GM23338 (cell line): Measurements from ENCODE around the gene THADA. TPM values are rescaled to one million over a fixed set of nuclear protein-coding genes. Genes with fewer than 3 reads are reported as not detected.

Experiments used
- ATAC-seq: fragments of 200-7000 bp; cut with Tn5 transposase; 3 replicates; pipeline ENCODE4 v1.9.1; 2020
- DNase-seq: peaks from one replicate; pipeline ENCODE4 v3.0.0-alpha.2; 2015; ENCODE audit warnings: low spot score
- H2AFZ ChIP-seq: fragments of 200-600 bp; sonication (generic); 2 replicates; pipeline ENCODE4 v1.8.0; 2016; ENCODE audit warnings: antibody characterized with exemption, mild to moderate bottlenecking, moderate library complexity
- H3F3A ChIP-seq: fragments of 200-600 bp; sonication (generic); replicated peaks from 2 replicates; pipeline ENCODE4 v1.8.0; 2017; ENCODE audit warnings: antibody characterized with exemption, mixed run types, low read depth
- H3K27ac ChIP-seq: fragments of 200-600 bp; sonication (generic); 2 replicates; pipeline ENCODE4 v1.6.1; 2016; ENCODE audit warnings: low read depth
- H3K27me3 ChIP-seq: fragments of 200-600 bp; sonication (generic); 2 replicates; pipeline ENCODE4 v1.8.0; 2016; ENCODE audit warnings: mild to moderate bottlenecking, mixed run types, moderate library complexity; ENCODE audit not compliant: insufficient read depth
- H3K36me3 ChIP-seq: fragments of 200-600 bp; sonication (generic); 2 replicates; pipeline ENCODE4 v1.8.0; 2016; ENCODE audit warnings: mild to moderate bottlenecking; ENCODE audit not compliant: insufficient read depth
- H3K4me1 ChIP-seq: fragments of 200-600 bp; sonication (generic); 2 replicates; pipeline ENCODE4 v1.8.0; 2016; ENCODE audit warnings: mild to moderate bottlenecking, moderate library complexity; ENCODE audit not compliant: insufficient read depth
- H3K4me2 ChIP-seq: fragments of 200-600 bp; sonication (generic); 2 replicates; pipeline ENCODE4 v1.7.1; 2017; ENCODE audit warnings: mixed run types
- H3K4me3 ChIP-seq: fragments of 200-600 bp; sonication (generic); 2 replicates; pipeline ENCODE4 v1.6.1; 2016; ENCODE audit warnings: mixed run types
- H3K79me2 ChIP-seq: fragments of 200-600 bp; sonication (generic); replicated peaks from 2 replicates; pipeline ENCODE4 v1.8.0; 2017; ENCODE audit warnings: mild to moderate bottlenecking; ENCODE audit not compliant: insufficient read depth
- H3K9me2 ChIP-seq: fragments of 200-600 bp; sonication (generic); 2 replicates; pipeline ENCODE4 v1.8.0; 2017; ENCODE audit not compliant: insufficient read depth
- H4K20me1 ChIP-seq: fragments of 200-600 bp; sonication (generic); replicated peaks from 2 replicates; pipeline ENCODE4 v1.8.0; 2017; ENCODE audit warnings: mild to moderate bottlenecking; ENCODE audit not compliant: insufficient read depth
- H3K27ac Mint-ChIP-seq: 2 replicates; pipeline ENCODE4 v1.8.0; 2020; ENCODE audit warnings: inconsistent platforms, mild to moderate bottlenecking, moderate library complexity, mixed read lengths
- H3K27me3 Mint-ChIP-seq: 3 replicates; pipeline ENCODE4 v1.8.0; 2022; ENCODE audit warnings: low read depth, mild to moderate bottlenecking, moderate library complexity, mixed read lengths, inconsistent platforms; ENCODE audit not compliant: insufficient read depth, poor library complexity
- H3K36me3 Mint-ChIP-seq: 3 replicates; pipeline ENCODE4 v1.8.0; 2021; ENCODE audit warnings: low read depth, mild to moderate bottlenecking, inconsistent platforms, moderate library complexity, mixed read lengths
- H3K4me1 Mint-ChIP-seq: 3 replicates; pipeline ENCODE4 v1.8.0; 2020; ENCODE audit warnings: mild to moderate bottlenecking, inconsistent platforms, mixed read lengths
- H3K4me3 Mint-ChIP-seq: 3 replicates; pipeline ENCODE4 v1.8.0; 2021; ENCODE audit warnings: moderate library complexity, mild to moderate bottlenecking, inconsistent platforms, mixed read lengths
- H3K9me3 Mint-ChIP-seq: 3 replicates; pipeline ENCODE4 v1.8.0; 2020; ENCODE audit warnings: moderate library complexity, mild to moderate bottlenecking, inconsistent platforms, mixed read lengths
- CREB1 ChIP-seq: fragments of 250-450 bp; sonication (Bioruptor Pico); IDR thresholded peaks from 2 replicates; pipeline ENCODE4 v1.5.0; 2020; ENCODE audit warnings: low read depth, mild to moderate bottlenecking, moderate library complexity
- EZH2 ChIP-seq: fragments of 200-600 bp; sonication (generic); IDR thresholded peaks from one replicate; pipeline ENCODE4 v1.8.0; 2017; ENCODE audit warnings: antibody characterized with exemption, mild to moderate bottlenecking, low read depth; ENCODE audit not compliant: unreplicated experiment
- EZH2phosphoT487 ChIP-seq: fragments of 200-600 bp; sonication (generic); IDR thresholded peaks from one replicate; pipeline ENCODE4 v1.8.1; 2018; ENCODE audit warnings: antibody characterized with exemption; ENCODE audit not compliant: unreplicated experiment
- JUNB ChIP-seq: IDR thresholded peaks from one replicate; pipeline ENCODE4 v1.6.1; 2016; ENCODE audit warnings: antibody characterized with exemption; ENCODE audit not compliant: unreplicated experiment
- NANOG ChIP-seq: IDR thresholded peaks from 2 replicates; pipeline ENCODE4 v1.6.1; 2016; ENCODE audit warnings: antibody characterized with exemption, borderline replicate concordance
- POLR2AphosphoS5 ChIP-seq: IDR thresholded peaks from 2 replicates; pipeline ENCODE4 v1.6.1; 2016; ENCODE audit warnings: antibody characterized with exemption, low read depth
- STAT1 ChIP-seq: IDR thresholded peaks from one replicate; pipeline ENCODE4 v1.6.1; 2016; ENCODE audit warnings: antibody characterized with exemption; ENCODE audit not compliant: unreplicated experiment
- ZNF114 ChIP-seq: fragments of 250-450 bp; sonication (Bioruptor Pico); IDR thresholded peaks from 2 replicates; pipeline ENCODE4 v1.5.0; 2020; ENCODE audit warnings: mild to moderate bottlenecking, moderate library complexity
- ZNF331 ChIP-seq: fragments of 250-450 bp; sonication (Bioruptor Pico); IDR thresholded peaks from 2 replicates; pipeline ENCODE4 v1.5.0; 2020; ENCODE audit warnings: low read depth, mild to moderate bottlenecking, moderate library complexity
- polyA plus RNA-seq: library from polyadenylated mRNA; unstranded; fragments of >200 nt; fragmentation: Nextera tagmentation; extraction: Ambion mirVana; gene quantifications from 2 replicates; pipeline ENCODE4 v1.2.1, GENCODE V29; 2016
- total RNA-seq: library from RNA; depleted of rRNA; stranded (reverse); fragments of >200 nt; shearing (Covaris generic); gene quantifications from 2 replicates; pipeline ENCODE4 v1.2.3, GENCODE V29; 2014
- TF ChIP-seq, protein P1 (sequence below): IDR thresholded peaks from one replicate; pipeline ENCODE4 v1.6.1; 2018; ENCODE audit warnings: antibody characterized with exemption; ENCODE audit not compliant: unreplicated experiment
- TF ChIP-seq, protein P2 (sequence below): fragments of 250-450 bp; sonication (Bioruptor Pico); IDR thresholded peaks from 2 replicates; pipeline ENCODE4 v1.5.0; 2020; ENCODE audit warnings: mild to moderate bottlenecking, moderate library complexity
- TF ChIP-seq, protein P3 (sequence below): IDR thresholded peaks from 2 replicates; pipeline ENCODE4 v1.6.1; 2016; ENCODE audit warnings: antibody characterized with exemption
- TF ChIP-seq, protein P4 (sequence below), 2 experiments: fragments of 200-600 bp in 1 of 2; sonication (generic) in 1 of 2; conservative IDR thresholded peaks; 2 replicates each; pipeline versions ENCODE4 v1.5.1 to v1.6.1; 2016 to 2017; ENCODE audit warnings: antibody characterized with exemption in 2 of 2, low read depth in 2 of 2, mild to moderate bottlenecking in 2 of 2, moderate library complexity in 1 of 2

The THADA gene
- total and polyA plus RNA-seq, 2 experiments from 2014 or later: 17.0 to 30.7 TPM

- no peaks in the 10 kb centered on the region for H3K9me3 Mint-ChIP-seq
- Histone ChIP-seq H3K9me2 (no peaks in the 10 kb centered on the region), H3K27me3 (no peaks in the 10 kb centered on the region), H2AFZ (no peak overlapping the region), H3K79me2 (no peaks in the 10 kb centered on the region), H3F3A (no peaks in the 10 kb centered on the region), H3K36me3 (no peaks in the 10 kb centered on the region), H3K27ac (no peak overlapping the region), H4K20me1 (no peaks in the 10 kb centered on the region), H3K4me3 (no peak overlapping the region), H3K4me1 (peaks cover 30% of the 10 kb centered on the region), H3K4me2 (no peak overlapping the region)
- ATAC-seq: no peak; the same call in 2 of the 3 replicates
- peaks cover 6% of the 10 kb centered on the region for H3K27me3 Mint-ChIP-seq
- TF ChIP-seq ZNF331 (CRISPR knock-in tag) (no peak), NANOG (no peak), JUNB (no peak), POLR2AphosphoS5 (no peak), CREB1 (no peak), EZH2phosphoT487 (no peak), EZH2 (no peak), ZNF114 (CRISPR knock-in tag) (no peak), STAT1 (no peak)
- TF ChIP-seq, protein P1, sequence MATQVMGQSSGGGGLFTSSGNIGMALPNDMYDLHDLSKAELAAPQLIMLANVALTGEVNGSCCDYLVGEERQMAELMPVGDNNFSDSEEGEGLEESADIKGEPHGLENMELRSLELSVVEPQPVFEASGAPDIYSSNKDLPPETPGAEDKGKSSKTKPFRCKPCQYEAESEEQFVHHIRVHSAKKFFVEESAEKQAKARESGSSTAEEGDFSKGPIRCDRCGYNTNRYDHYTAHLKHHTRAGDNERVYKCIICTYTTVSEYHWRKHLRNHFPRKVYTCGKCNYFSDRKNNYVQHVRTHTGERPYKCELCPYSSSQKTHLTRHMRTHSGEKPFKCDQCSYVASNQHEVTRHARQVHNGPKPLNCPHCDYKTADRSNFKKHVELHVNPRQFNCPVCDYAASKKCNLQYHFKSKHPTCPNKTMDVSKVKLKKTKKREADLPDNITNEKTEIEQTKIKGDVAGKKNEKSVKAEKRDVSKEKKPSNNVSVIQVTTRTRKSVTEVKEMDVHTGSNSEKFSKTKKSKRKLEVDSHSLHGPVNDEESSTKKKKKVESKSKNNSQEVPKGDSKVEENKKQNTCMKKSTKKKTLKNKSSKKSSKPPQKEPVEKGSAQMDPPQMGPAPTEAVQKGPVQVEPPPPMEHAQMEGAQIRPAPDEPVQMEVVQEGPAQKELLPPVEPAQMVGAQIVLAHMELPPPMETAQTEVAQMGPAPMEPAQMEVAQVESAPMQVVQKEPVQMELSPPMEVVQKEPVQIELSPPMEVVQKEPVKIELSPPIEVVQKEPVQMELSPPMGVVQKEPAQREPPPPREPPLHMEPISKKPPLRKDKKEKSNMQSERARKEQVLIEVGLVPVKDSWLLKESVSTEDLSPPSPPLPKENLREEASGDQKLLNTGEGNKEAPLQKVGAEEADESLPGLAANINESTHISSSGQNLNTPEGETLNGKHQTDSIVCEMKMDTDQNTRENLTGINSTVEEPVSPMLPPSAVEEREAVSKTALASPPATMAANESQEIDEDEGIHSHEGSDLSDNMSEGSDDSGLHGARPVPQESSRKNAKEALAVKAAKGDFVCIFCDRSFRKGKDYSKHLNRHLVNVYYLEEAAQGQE: no peak
- TF ChIP-seq, protein P2, sequence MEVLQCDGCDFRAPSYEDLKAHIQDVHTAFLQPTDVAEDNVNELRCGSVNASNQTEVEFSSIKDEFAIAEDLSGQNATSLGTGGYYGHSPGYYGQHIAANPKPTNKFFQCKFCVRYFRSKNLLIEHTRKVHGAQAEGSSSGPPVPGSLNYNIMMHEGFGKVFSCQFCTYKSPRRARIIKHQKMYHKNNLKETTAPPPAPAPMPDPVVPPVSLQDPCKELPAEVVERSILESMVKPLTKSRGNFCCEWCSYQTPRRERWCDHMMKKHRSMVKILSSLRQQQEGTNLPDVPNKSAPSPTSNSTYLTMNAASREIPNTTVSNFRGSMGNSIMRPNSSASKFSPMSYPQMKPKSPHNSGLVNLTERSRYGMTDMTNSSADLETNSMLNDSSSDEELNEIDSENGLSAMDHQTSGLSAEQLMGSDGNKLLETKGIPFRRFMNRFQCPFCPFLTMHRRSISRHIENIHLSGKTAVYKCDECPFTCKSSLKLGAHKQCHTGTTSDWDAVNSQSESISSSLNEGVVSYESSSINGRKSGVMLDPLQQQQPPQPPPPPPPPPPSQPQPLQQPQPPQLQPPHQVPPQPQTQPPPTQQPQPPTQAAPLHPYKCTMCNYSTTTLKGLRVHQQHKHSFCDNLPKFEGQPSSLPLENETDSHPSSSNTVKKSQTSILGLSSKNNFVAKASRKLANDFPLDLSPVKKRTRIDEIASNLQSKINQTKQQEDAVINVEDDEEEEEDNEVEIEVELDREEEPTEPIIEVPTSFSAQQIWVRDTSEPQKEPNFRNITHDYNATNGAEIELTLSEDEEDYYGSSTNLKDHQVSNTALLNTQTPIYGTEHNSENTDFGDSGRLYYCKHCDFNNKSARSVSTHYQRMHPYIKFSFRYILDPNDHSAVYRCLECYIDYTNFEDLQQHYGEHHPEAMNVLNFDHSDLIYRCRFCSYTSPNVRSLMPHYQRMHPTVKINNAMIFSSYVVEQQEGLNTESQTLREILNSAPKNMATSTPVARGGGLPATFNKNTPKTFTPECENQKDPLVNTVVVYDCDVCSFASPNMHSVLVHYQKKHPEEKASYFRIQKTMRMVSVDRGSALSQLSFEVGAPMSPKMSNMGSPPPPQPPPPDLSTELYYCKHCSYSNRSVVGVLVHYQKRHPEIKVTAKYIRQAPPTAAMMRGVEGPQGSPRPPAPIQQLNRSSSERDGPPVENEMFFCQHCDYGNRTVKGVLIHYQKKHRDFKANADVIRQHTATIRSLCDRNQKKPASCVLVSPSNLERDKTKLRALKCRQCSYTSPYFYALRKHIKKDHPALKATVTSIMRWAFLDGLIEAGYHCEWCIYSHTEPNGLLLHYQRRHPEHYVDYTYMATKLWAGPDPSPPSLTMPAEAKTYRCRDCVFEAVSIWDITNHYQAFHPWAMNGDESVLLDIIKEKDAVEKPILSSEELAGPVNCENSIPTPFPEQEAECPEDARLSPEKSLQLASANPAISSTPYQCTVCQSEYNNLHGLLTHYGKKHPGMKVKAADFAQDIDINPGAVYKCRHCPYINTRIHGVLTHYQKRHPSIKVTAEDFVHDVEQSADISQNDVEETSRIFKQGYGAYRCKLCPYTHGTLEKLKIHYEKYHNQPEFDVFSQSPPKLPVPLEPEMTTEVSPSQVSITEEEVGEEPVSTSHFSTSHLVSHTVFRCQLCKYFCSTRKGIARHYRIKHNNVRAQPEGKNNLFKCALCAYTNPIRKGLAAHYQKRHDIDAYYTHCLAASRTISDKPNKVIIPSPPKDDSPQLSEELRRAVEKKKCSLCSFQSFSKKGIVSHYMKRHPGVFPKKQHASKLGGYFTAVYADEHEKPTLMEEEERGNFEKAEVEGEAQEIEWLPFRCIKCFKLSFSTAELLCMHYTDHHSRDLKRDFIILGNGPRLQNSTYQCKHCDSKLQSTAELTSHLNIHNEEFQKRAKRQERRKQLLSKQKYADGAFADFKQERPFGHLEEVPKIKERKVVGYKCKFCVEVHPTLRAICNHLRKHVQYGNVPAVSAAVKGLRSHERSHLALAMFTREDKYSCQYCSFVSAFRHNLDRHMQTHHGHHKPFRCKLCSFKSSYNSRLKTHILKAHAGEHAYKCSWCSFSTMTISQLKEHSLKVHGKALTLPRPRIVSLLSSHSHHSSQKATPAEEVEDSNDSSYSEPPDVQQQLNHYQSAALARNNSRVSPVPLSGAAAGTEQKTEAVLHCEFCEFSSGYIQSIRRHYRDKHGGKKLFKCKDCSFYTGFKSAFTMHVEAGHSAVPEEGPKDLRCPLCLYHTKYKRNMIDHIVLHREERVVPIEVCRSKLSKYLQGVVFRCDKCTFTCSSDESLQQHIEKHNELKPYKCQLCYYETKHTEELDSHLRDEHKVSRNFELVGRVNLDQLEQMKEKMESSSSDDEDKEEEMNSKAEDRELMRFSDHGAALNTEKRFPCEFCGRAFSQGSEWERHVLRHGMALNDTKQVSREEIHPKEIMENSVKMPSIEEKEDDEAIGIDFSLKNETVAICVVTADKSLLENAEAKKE (CRISPR knock-in tag): no peak
- TF ChIP-seq, protein P3, sequence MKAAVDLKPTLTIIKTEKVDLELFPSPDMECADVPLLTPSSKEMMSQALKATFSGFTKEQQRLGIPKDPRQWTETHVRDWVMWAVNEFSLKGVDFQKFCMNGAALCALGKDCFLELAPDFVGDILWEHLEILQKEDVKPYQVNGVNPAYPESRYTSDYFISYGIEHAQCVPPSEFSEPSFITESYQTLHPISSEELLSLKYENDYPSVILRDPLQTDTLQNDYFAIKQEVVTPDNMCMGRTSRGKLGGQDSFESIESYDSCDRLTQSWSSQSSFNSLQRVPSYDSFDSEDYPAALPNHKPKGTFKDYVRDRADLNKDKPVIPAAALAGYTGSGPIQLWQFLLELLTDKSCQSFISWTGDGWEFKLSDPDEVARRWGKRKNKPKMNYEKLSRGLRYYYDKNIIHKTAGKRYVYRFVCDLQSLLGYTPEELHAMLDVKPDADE: no peak
- TF ChIP-seq, protein P4, sequence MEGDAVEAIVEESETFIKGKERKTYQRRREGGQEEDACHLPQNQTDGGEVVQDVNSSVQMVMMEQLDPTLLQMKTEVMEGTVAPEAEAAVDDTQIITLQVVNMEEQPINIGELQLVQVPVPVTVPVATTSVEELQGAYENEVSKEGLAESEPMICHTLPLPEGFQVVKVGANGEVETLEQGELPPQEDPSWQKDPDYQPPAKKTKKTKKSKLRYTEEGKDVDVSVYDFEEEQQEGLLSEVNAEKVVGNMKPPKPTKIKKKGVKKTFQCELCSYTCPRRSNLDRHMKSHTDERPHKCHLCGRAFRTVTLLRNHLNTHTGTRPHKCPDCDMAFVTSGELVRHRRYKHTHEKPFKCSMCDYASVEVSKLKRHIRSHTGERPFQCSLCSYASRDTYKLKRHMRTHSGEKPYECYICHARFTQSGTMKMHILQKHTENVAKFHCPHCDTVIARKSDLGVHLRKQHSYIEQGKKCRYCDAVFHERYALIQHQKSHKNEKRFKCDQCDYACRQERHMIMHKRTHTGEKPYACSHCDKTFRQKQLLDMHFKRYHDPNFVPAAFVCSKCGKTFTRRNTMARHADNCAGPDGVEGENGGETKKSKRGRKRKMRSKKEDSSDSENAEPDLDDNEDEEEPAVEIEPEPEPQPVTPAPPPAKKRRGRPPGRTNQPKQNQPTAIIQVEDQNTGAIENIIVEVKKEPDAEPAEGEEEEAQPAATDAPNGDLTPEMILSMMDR (conservative IDR thresholded peaks at IDR 0.05; ENCODE audit: low read depth in 2 of 2): no peak
- no peak overlapping the region for H3K4me3 Mint-ChIP-seq
- no peak overlapping the region for H3K27ac Mint-ChIP-seq
- peaks cover 50% of the 10 kb centered on the region for H3K4me1 Mint-ChIP-seq
- no peaks in the 10 kb centered on the region for H3K36me3 Mint-ChIP-seq
- no peak for DNase-seq
Observed at GRCh38 chr2:43348908-43349661, 246.8 kb downstream of the THADA start.
